Measurements from ENCODE around the gene SFMBT1.

- no peak for TF ChIP-seq CTCF (conservative IDR thresholded peaks at IDR 0.05; ENCODE audit: low read depth, low read length)
- TF ChIP-seq SMC3 (IDR thresholded peaks at IDR 0.05; ENCODE audit: low read depth, low read length): no peak
- TF ChIP-seq RCOR1 (IDR thresholded peaks at IDR 0.05; ENCODE audit: insufficient replicate concordance, low read length): no peak
- TF ChIP-seq, protein P1, sequence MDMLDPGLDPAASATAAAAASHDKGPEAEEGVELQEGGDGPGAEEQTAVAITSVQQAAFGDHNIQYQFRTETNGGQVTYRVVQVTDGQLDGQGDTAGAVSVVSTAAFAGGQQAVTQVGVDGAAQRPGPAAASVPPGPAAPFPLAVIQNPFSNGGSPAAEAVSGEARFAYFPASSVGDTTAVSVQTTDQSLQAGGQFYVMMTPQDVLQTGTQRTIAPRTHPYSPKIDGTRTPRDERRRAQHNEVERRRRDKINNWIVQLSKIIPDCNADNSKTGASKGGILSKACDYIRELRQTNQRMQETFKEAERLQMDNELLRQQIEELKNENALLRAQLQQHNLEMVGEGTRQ (IDR thresholded peaks at IDR 0.05; ENCODE audit: low read depth, low read length): no peak
- no peak for TF ChIP-seq BHLHE40 (IDR thresholded peaks at IDR 0.05; ENCODE audit: low read depth, low read length)
- no peak for TF ChIP-seq MAFK (IDR thresholded peaks at IDR 0.05; ENCODE audit: low read depth, low read length)
- TF ChIP-seq RFX5 (IDR thresholded peaks at IDR 0.05; ENCODE audit: low read depth, low read length): no peak
- no peak for TF ChIP-seq MAZ (IDR thresholded peaks at IDR 0.05; ENCODE audit: borderline replicate concordance, low read depth, low read length)
- no peak for TF ChIP-seq POLR2A (IDR thresholded peaks at IDR 0.05; ENCODE audit: low read depth, low read length)
- TF ChIP-seq CHD1 (IDR thresholded peaks at IDR 0.05; ENCODE audit: low read depth, low read length): no peak
- no peak for TF ChIP-seq NFE2L2 (IDR thresholded peaks at IDR 0.05; ENCODE audit: low read depth, low read length)
Measured at GRCh38 chr3:52871761-52872160, 174.1 kb downstream of the SFMBT1 start.

Data from IMR-90 (cell line).